ENCODE data around the gene BRCA2. TPM values are rescaled to one million over a fixed set of nuclear protein-coding genes. Genes with fewer than 3 reads are reported as not detected.

Gene BRCA2
- total RNA-seq, 1 donor from 2014 or later, result 38.7 TPM

- H3K9me3 ChIP-seq (ENCODE audit: low read depth), result no peaks in the 10 kb centered on the region
- H3K9ac ChIP-seq, result no peak overlapping the region
- no peaks in the 10 kb centered on the region for H3K79me2 ChIP-seq (ENCODE audit: low read depth)
- no peaks in the 10 kb centered on the region for H3K27me3 ChIP-seq
- Mint-ChIP-seq H3K36me3 (no peaks in the 10 kb centered on the region), H3K4me3 (no peak overlapping the region), H3K27ac (no peak overlapping the region), H3K4me1 (peaks cover 6% of the 10 kb centered on the region), H3K9me3 (no peaks in the 10 kb centered on the region), H3K27me3 (ENCODE audit: insufficient read depth, low read depth) (no peaks in the 10 kb centered on the region)
- H2AFZ ChIP-seq (replicated peaks), result peak overlapping the region; percentile 40
- no peaks in the 10 kb centered on the region for H4K20me1 ChIP-seq (ENCODE audit: low read depth)
- no peak overlapping the region for H3K4me3 ChIP-seq
- no peaks in the 10 kb centered on the region for H3K4me1 ChIP-seq
- no peak overlapping the region for H3K4me2 ChIP-seq
- H3K27ac ChIP-seq, result no peak overlapping the region
- peak; percentile 63 for DNase-seq (ENCODE audit: low spot score)
- no peaks in the 10 kb centered on the region for H3K36me3 ChIP-seq
- H3F3A ChIP-seq (ENCODE audit: low read depth), result peaks cover 14% of the 10 kb centered on the region
- no peak for TF ChIP-seq EZH2 (IDR thresholded peaks at IDR 0.05)
- peak; percentile 78 for TF ChIP-seq CTCF (IDR thresholded peaks at IDR 0.05)
These were observed 5.1 kb upstream of the BRCA2 start for GRCh38 chr13:32310134-32310706.

GRCh38 chr13:32311188-32311897 lies 4.0 kb upstream of the BRCA2 start:
- no peak overlapping the region for H3K4me2 ChIP-seq
- no peak overlapping the region for H3K4me3 ChIP-seq
- H3K9ac ChIP-seq, result no peak overlapping the region
- H3K27ac ChIP-seq, result no peak overlapping the region
- H3K4me1 ChIP-seq, result no peaks in the 10 kb centered on the region
- H3F3A ChIP-seq (ENCODE audit: low read depth), result peaks cover 23% of the 10 kb centered on the region
- no peak for DNase-seq (ENCODE audit: low spot score)
- H3K27me3 ChIP-seq, result no peaks in the 10 kb centered on the region
- Mint-ChIP-seq H3K4me1 (peaks cover 9% of the 10 kb centered on the region), H3K9me3 (no peaks in the 10 kb centered on the region), H3K27me3 (ENCODE audit: insufficient read depth, low read depth) (peaks cover 2% of the 10 kb centered on the region), H3K4me3 (no peak overlapping the region), H3K36me3 (no peaks in the 10 kb centered on the region), H3K27ac (no peak overlapping the region)
- no peak for TF ChIP-seq CTCF (IDR thresholded peaks at IDR 0.05)
- no peak for TF ChIP-seq EZH2 (IDR thresholded peaks at IDR 0.05)
- no peak for TF ChIP-seq EZH2phosphoT487 (IDR thresholded peaks at IDR 0.05)
- peaks cover 6% of the 10 kb centered on the region for H3K79me2 ChIP-seq (ENCODE audit: low read depth)
- H3K36me3 ChIP-seq, result no peaks in the 10 kb centered on the region
- peak overlapping the region; percentile 40 for H2AFZ ChIP-seq (replicated peaks)
- H4K20me1 ChIP-seq (ENCODE audit: low read depth), result no peaks in the 10 kb centered on the region
- H3K9me3 ChIP-seq (ENCODE audit: low read depth), result no peaks in the 10 kb centered on the region

- no peak overlapping the region for H3K9ac ChIP-seq
- H2AFZ ChIP-seq (replicated peaks), result peak overlapping the region; percentile 87
- H3K4me2 ChIP-seq, result peak overlapping the region; percentile 81
- H3K27ac ChIP-seq, result peak overlapping the region; percentile 74
- peak overlapping the region; percentile 94 for H3K27ac Mint-ChIP-seq
- peaks cover 23% of the 10 kb centered on the region for H3F3A ChIP-seq (ENCODE audit: low read depth)
- no peaks in the 10 kb centered on the region for H3K9me3 ChIP-seq (ENCODE audit: low read depth)
- H3K4me3 ChIP-seq, result peak overlapping the region; percentile 49
- no peaks in the 10 kb centered on the region for H4K20me1 ChIP-seq (ENCODE audit: low read depth)
- H3K27me3 ChIP-seq, result no peaks in the 10 kb centered on the region
- peaks cover 21% of the 10 kb centered on the region for H3K79me2 ChIP-seq (ENCODE audit: low read depth)
- TF ChIP-seq CTCF (IDR thresholded peaks at IDR 0.05), result no peak
- no peak for TF ChIP-seq EZH2phosphoT487 (IDR thresholded peaks at IDR 0.05)
- no peak for TF ChIP-seq EZH2 (IDR thresholded peaks at IDR 0.05)
- peaks cover 12% of the 10 kb centered on the region for H3K4me1 Mint-ChIP-seq
- H3K36me3 Mint-ChIP-seq, result peaks cover 5% of the 10 kb centered on the region
- H3K36me3 ChIP-seq, result peaks cover 11% of the 10 kb centered on the region
- peaks cover 2% of the 10 kb centered on the region for H3K27me3 Mint-ChIP-seq (ENCODE audit: insufficient read depth, low read depth)
- no peaks in the 10 kb centered on the region for H3K4me1 ChIP-seq
- peak overlapping the region; percentile 90 for H3K4me3 Mint-ChIP-seq
- no peaks in the 10 kb centered on the region for H3K9me3 Mint-ChIP-seq
- DNase-seq (ENCODE audit: low spot score), result peak; percentile 55
These were observed 754 bp upstream of the BRCA2 start for GRCh38 chr13:32314271-32315237.
